Effector CD8-positive, alpha-beta T cell (primary cell): ENCODE data around the gene TAS2R20.
"Not testable (repeated sequence)": the region's sequence is repeated elsewhere in the genome, so short reads cannot be mapped to it uniquely, and the experiment has no call there.

Experiments used
- DNase-seq: peaks from one replicate; lab custom pipeline; 2025; lab: John Stamatoyannopoulos, UW
- total RNA-seq, 4 experiments: gene quantifications; one replicate each; lab custom pipeline; 2026; lab: John Stamatoyannopoulos, UW

The TAS2R20 gene
- 1.5 to 3.6 (median 1.8) reads per million in 4 experiments for total RNA-seq

- DNase-seq = no peak
These were observed at the start of gene TAS2R20 for GRCh38 chr12:10998204-10998603. Gene TAS2R20 (minus strand): TSS chr12:10998304. CDS start chr12:10997875, 429 bp downstream.

GRCh38 chr12:11041366-11041765, 43.3 kb upstream of the TAS2R20 start:
- DNase-seq = not testable (repeated sequence)

GRCh38 chr12:11040162-11040561, 42.1 kb upstream of the TAS2R20 start:
- DNase-seq = no peak

- no peak for DNase-seq
These were observed 41.1 kb upstream of the TAS2R20 start for GRCh38 chr12:11039171-11039570.

- not testable (repeated sequence) for DNase-seq
These were observed 35.9 kb upstream of the TAS2R20 start for GRCh38 chr12:11033959-11034358.

GRCh38 chr12:11031307-11031706, 33.2 kb upstream of the TAS2R20 start, which contains the start of gene TAS2R31:
Gene TAS2R31 (minus strand): TSS chr12:11031407. CDS start chr12:11031335, 72 bp downstream.
- DNase-seq = no peak

- no peak for DNase-seq
These were observed 28.0 kb upstream of the TAS2R20 start for GRCh38 chr12:11026118-11026517.

GRCh38 chr12:11023387-11023786, 25.3 kb upstream of the TAS2R20 start:
- DNase-seq = no peak

- DNase-seq = no peak
These were observed 24.4 kb upstream of the TAS2R20 start, which contains the start of gene TAS2R19 for GRCh38 chr12:11022520-11022919. Gene TAS2R19 (minus strand): TSS chr12:11022620. CDS start chr12:11022571, 49 bp downstream.

- DNase-seq = no peak
These were observed 18.8 kb upstream of the TAS2R20 start for GRCh38 chr12:11016937-11017336.

GRCh38 chr12:11015775-11016430, 17.8 kb upstream of the TAS2R20 start:
- no peak for DNase-seq

GRCh38 chr12:11014234-11014633, 16.1 kb upstream of the TAS2R20 start:
- no peak for DNase-seq

GRCh38 chr12:11007608-11008007, 9.5 kb upstream of the TAS2R20 start:
- DNase-seq = no peak

GRCh38 chr12:10994307-10994706, 3.8 kb downstream of the TAS2R20 start:
- no peak for DNase-seq

- no peak for DNase-seq
These were observed 9.0 kb downstream of the TAS2R20 start for GRCh38 chr12:10989107-10989506.

- no peak for DNase-seq
These were observed 11.3 kb downstream of the TAS2R20 start, which contains the start of gene TAS2R50 for GRCh38 chr12:10986812-10987211. Gene TAS2R50 (minus strand): TSS chr12:10986912. CDS start chr12:10986860, 52 bp downstream.

GRCh38 chr12:10982244-10982643, 15.9 kb downstream of the TAS2R20 start:
- peak; percentile 4 for DNase-seq

GRCh38 chr12:10974965-10975364, 23.1 kb downstream of the TAS2R20 start:
- DNase-seq = no peak

GRCh38 chr12:10968765-10969456, 29.2 kb downstream of the TAS2R20 start:
- DNase-seq = no peak

- DNase-seq = no peak
These were observed 30.7 kb downstream of the TAS2R20 start for GRCh38 chr12:10967409-10967808.

- DNase-seq = no peak
These were observed 31.8 kb downstream of the TAS2R20 start for GRCh38 chr12:10966314-10966713.

GRCh38 chr12:10965476-10965875, 32.6 kb downstream of the TAS2R20 start:
- no peak for DNase-seq

- DNase-seq = no peak
These were observed 37.9 kb downstream of the TAS2R20 start for GRCh38 chr12:10960211-10960610.
